ENCODE data around the gene DSE.

DSE gene

GRCh38 chr6:116492331-116493067 lies 121.8 kb downstream of the DSE start:
- no peak overlapping the region for H3K27ac ChIP-seq
- no peak for TF ChIP-seq CTCF (conservative IDR thresholded peaks at IDR 0.05)

Measured in C4-2B (cell line).